ENCODE measurements around the gene OTOS. TPM values are rescaled to one million over a fixed set of nuclear protein-coding genes. Genes with fewer than 3 reads are reported as not detected.

The OTOS gene
- total RNA-seq, 1 experiment from 2014 or later: not detected

DNA sequence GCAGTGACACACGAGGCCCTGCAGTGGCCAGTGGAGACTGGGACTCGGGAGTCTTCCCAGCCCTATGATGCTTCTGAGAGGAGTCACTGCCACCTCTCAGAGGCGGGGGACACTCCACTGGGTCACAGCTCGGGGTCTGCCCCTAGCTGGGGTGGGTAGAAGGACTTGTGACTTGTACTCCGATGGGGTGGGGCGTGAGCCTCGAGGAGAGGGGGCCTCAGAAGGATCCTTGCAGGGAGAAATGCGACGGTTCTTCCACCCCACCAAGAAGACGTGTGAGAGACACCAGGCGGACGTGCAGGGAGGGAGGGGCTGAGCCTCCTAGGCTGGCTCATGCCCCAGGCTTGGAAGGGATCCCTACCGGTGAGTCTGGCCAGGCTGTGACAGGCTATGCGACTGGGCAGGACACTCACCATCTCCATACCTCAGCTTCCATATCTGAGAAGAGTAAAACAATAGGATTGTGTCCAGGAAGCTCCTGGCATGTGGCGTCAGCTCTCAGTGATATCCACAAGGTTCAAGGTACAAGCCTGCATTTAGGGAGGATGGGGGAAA is 11.1 kb upstream of the OTOS start:
- CTCF ChIA-PET: no interaction called here
- no peak for DNase-seq (ENCODE audit: low read depth, low spot score)
- BruUV-seq (replicated peaks): no TSS peak
- in situ Hi-C loops (cut with HindIII; ENCODE audit: low pct_unique_long_range_greater_than_20kb, low sequenced_read_pairs): no loop called here
- H3K36me3 ChIP-seq (ENCODE audit: control insufficient read depth, insufficient read depth, low read length): no peaks in the 10 kb centered on the region
- ATAC-seq: no peak
- intact Hi-C loops (cut with micrococcal nuclease; ENCODE audit: unreplicated experiment): loop anchor here (5.0 kb wide), 1 partner anchor 286 kb away; the partner anchor contains the start of gene GPC1
- TF ChIP-seq, protein P1, sequence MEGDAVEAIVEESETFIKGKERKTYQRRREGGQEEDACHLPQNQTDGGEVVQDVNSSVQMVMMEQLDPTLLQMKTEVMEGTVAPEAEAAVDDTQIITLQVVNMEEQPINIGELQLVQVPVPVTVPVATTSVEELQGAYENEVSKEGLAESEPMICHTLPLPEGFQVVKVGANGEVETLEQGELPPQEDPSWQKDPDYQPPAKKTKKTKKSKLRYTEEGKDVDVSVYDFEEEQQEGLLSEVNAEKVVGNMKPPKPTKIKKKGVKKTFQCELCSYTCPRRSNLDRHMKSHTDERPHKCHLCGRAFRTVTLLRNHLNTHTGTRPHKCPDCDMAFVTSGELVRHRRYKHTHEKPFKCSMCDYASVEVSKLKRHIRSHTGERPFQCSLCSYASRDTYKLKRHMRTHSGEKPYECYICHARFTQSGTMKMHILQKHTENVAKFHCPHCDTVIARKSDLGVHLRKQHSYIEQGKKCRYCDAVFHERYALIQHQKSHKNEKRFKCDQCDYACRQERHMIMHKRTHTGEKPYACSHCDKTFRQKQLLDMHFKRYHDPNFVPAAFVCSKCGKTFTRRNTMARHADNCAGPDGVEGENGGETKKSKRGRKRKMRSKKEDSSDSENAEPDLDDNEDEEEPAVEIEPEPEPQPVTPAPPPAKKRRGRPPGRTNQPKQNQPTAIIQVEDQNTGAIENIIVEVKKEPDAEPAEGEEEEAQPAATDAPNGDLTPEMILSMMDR (IDR thresholded peaks at IDR 0.05): no peak
- no peak for TF ChIP-seq POLR2AphosphoS5 (IDR thresholded peaks at IDR 0.05; ENCODE audit: low read depth, low read length)
- no peak for TF ChIP-seq SIN3A (IDR thresholded peaks at IDR 0.05; ENCODE audit: borderline replicate concordance, insufficient read depth, low read depth, low read length)
- TF ChIP-seq, protein P2, sequence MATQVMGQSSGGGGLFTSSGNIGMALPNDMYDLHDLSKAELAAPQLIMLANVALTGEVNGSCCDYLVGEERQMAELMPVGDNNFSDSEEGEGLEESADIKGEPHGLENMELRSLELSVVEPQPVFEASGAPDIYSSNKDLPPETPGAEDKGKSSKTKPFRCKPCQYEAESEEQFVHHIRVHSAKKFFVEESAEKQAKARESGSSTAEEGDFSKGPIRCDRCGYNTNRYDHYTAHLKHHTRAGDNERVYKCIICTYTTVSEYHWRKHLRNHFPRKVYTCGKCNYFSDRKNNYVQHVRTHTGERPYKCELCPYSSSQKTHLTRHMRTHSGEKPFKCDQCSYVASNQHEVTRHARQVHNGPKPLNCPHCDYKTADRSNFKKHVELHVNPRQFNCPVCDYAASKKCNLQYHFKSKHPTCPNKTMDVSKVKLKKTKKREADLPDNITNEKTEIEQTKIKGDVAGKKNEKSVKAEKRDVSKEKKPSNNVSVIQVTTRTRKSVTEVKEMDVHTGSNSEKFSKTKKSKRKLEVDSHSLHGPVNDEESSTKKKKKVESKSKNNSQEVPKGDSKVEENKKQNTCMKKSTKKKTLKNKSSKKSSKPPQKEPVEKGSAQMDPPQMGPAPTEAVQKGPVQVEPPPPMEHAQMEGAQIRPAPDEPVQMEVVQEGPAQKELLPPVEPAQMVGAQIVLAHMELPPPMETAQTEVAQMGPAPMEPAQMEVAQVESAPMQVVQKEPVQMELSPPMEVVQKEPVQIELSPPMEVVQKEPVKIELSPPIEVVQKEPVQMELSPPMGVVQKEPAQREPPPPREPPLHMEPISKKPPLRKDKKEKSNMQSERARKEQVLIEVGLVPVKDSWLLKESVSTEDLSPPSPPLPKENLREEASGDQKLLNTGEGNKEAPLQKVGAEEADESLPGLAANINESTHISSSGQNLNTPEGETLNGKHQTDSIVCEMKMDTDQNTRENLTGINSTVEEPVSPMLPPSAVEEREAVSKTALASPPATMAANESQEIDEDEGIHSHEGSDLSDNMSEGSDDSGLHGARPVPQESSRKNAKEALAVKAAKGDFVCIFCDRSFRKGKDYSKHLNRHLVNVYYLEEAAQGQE (IDR thresholded peaks at IDR 0.05; ENCODE audit: insufficient read depth in 1 of 2, low read depth in 2 of 2, low read length in 1 of 2): no peak
- TF ChIP-seq TCF7L2 (IDR thresholded peaks at IDR 0.05; ENCODE audit: low read depth, low read length): no peak
- POLR2A ChIA-PET: no interaction called here
- no peaks in the 10 kb centered on the region for H3K9me3 ChIP-seq (ENCODE audit: control insufficient read depth, insufficient read depth, low read depth, low read length)
- H3K4me3 ChIP-seq (ENCODE audit: low read depth in 2 of 2, low read length in 2 of 2): no peak overlapping the region
- no peak overlapping the region for H3K27ac ChIP-seq (ENCODE audit: low read length)
- H3K27me3 ChIP-seq (ENCODE audit: control insufficient read depth, insufficient read depth, low read length): peaks cover 8% of the 10 kb centered on the region
- H3K4me1 ChIP-seq (ENCODE audit: control insufficient read depth, insufficient read depth, low read length): no peaks in the 10 kb centered on the region; the same call in 1 of the 2 replicates

DNA sequence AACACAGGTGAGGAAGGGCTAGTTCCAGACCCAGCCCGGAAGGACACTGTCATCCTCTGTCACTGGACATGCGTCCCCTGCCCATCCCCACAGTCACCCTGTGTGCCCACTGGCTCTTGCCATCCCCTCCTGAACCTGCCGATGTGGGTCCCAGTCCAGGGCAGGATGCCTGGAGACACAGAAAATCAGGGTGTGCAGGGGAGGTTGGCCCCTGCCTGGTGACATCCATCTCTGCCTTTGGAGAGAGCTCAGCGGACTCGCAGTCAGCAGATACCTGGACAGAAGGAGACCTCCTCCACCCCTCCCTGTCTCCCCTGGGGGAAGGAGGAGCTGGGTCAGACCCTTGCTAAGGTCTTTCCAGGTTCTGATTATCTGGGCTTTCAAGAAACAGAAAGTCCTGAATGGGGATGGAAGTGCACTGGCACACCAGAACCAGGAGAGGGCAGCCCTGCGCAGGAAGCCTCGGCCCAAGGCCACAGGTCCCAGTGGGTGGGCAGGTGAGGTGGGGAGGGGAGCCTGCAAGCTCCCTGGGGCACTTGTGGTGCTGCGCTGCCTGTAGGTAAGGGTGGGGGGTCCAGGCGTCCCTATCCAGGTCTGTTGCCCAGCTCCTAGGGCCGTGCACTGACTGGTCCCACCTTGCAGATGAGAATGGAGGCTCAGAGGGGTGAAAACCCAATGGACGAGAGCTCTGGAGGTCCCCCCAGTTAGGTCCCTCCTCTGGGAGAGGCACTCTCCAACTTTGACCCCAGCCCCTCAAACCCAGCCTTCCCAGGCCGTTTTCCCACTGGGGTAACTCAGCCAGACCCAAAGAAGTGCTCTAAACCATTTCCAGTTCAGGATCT is 9.7 kb upstream of the OTOS start:
- ChIA-PET CTCF (interaction anchor here (0.6 kb wide), 1 partner anchor 292 kb away, joined by 4 read pairs; no protein-coding TSS in a partner anchor), POLR2A (no interaction called here)
- intact Hi-C loops (cut with micrococcal nuclease; ENCODE audit: unreplicated experiment) (loop anchor here (5.0 kb wide), 1 partner anchor 287 kb away; the partner anchor contains the start of gene GPC1), in situ Hi-C loops (cut with HindIII; ENCODE audit: low pct_unique_long_range_greater_than_20kb, low sequenced_read_pairs) (no loop called here)
- DNase-seq (ENCODE audit: low read depth, low spot score) (no peak), ATAC-seq (peak; percentile 76)
- H3K27me3 ChIP-seq (ENCODE audit: control insufficient read depth, insufficient read depth, low read length): peaks cover 8% of the 10 kb centered on the region
- H3K36me3 ChIP-seq (ENCODE audit: control insufficient read depth, insufficient read depth, low read length): no peaks in the 10 kb centered on the region
- H3K4me3 ChIP-seq (ENCODE audit: low read depth in 2 of 2, low read length in 2 of 2): no peak overlapping the region
- no peak overlapping the region for H3K27ac ChIP-seq (ENCODE audit: low read length)
- H3K9me3 ChIP-seq (ENCODE audit: control insufficient read depth, insufficient read depth, low read depth, low read length): no peaks in the 10 kb centered on the region
- TF ChIP-seq, protein P2 (IDR thresholded peaks at IDR 0.05; ENCODE audit: insufficient read depth in 1 of 2, low read depth in 2 of 2, low read length in 1 of 2): no peak
- TF ChIP-seq SIN3A (IDR thresholded peaks at IDR 0.05; ENCODE audit: borderline replicate concordance, insufficient read depth, low read depth, low read length): no peak
- TF ChIP-seq, protein P1 (IDR thresholded peaks at IDR 0.05): peak; percentile 95
- no peak for TF ChIP-seq POLR2AphosphoS5 (IDR thresholded peaks at IDR 0.05; ENCODE audit: low read depth, low read length)
- no peak for TF ChIP-seq TCF7L2 (IDR thresholded peaks at IDR 0.05; ENCODE audit: low read depth, low read length)
- no peaks in the 10 kb centered on the region; the same call in 1 of the 2 replicates for H3K4me1 ChIP-seq (ENCODE audit: control insufficient read depth, insufficient read depth, low read length)
- no TSS peak for BruUV-seq (replicated peaks)
